ENCODE results near the gene EDDM3A. TPM values are rescaled to one million over a fixed set of nuclear protein-coding genes. Genes with fewer than 3 reads are reported as not detected.
"Not testable (repeated sequence)": the region's sequence is repeated elsewhere in the genome, so short reads cannot be mapped to it uniquely, and the experiment has no call there.

EDDM3A gene
- total RNA-seq, 1 experiment from 2014 or later = not detected

GRCh38 chr14:20734430-20734806, 11.3 kb upstream of the EDDM3A start:
- Histone ChIP-seq H3K9me3 (ENCODE audit: insufficient read depth, low read depth) (no peaks in the 10 kb centered on the region), H2AFZ (no peak overlapping the region), H3K79me2 (ENCODE audit: low read depth) (no peaks in the 10 kb centered on the region), H3K27me3 (ENCODE audit: insufficient read depth, low read depth) (no peaks in the 10 kb centered on the region), H3K4me3 (no peak overlapping the region), H3K36me3 (ENCODE audit: low read depth) (no peaks in the 10 kb centered on the region), H4K20me1 (ENCODE audit: insufficient read depth) (no peaks in the 10 kb centered on the region), H3F3A (ENCODE audit: insufficient read depth, low read depth) (no peaks in the 10 kb centered on the region), H3K4me2 (no peak overlapping the region), H3K27ac (no peak overlapping the region), H3K4me1 (replicated peaks; ENCODE audit: insufficient read depth) (no peaks in the 10 kb centered on the region), H3K9me2 (ENCODE audit: insufficient read depth) (no peaks in the 10 kb centered on the region)
- DNase-seq = no peak
- intact Hi-C loops (cut with micrococcal nuclease; ENCODE audit: unreplicated experiment) = no loop called here
- CTCF ChIA-PET = no interaction called here
- POLR2A ChIA-PET (ENCODE audit: unreplicated experiment) = interaction anchor here (0.6 kb wide), 1 partner anchor 21 kb away, joined by 4 read pairs; no protein-coding TSS in a partner anchor
- BruUV-seq (replicated peaks) = no TSS peak
- no peak for TF ChIP-seq EZH2 (IDR thresholded peaks at IDR 0.05; ENCODE audit: low read depth)

- H3K4me2 ChIP-seq; intact Hi-C loops (cut with micrococcal nuclease; ENCODE audit: unreplicated experiment); H3K4me3 ChIP-seq; H3K36me3 ChIP-seq (ENCODE audit: low read depth); H3K9me3 ChIP-seq (ENCODE audit: insufficient read depth, low read depth); H2AFZ ChIP-seq; H3F3A ChIP-seq (ENCODE audit: insufficient read depth, low read depth); POLR2A ChIA-PET (ENCODE audit: unreplicated experiment); H3K27me3 ChIP-seq (ENCODE audit: insufficient read depth, low read depth); H3K27ac ChIP-seq; H3K4me1 ChIP-seq (replicated peaks; ENCODE audit: insufficient read depth); BruUV-seq (replicated peaks); DNase-seq; H3K9me2 ChIP-seq (ENCODE audit: insufficient read depth); H3K79me2 ChIP-seq (ENCODE audit: low read depth); H4K20me1 ChIP-seq (ENCODE audit: insufficient read depth): not testable (repeated sequence)
- CTCF ChIA-PET = interaction anchor here (0.6 kb wide), 1 partner anchor 106 kb away, joined by 4 read pairs; no protein-coding TSS in a partner anchor
Measured at GRCh38 chr14:20738292-20738691, 7.4 kb upstream of the EDDM3A start.

- intact Hi-C loops (cut with micrococcal nuclease; ENCODE audit: unreplicated experiment) = loop anchor here (1.0 kb wide), 1 partner anchor 35 kb away; no protein-coding TSS in a partner anchor
- Histone ChIP-seq H3K27me3 (ENCODE audit: insufficient read depth, low read depth) (no peaks in the 10 kb centered on the region), H3K36me3 (ENCODE audit: low read depth) (no peaks in the 10 kb centered on the region), H4K20me1 (ENCODE audit: insufficient read depth) (no peaks in the 10 kb centered on the region), H3K27ac (no peak overlapping the region), H3K4me1 (replicated peaks; ENCODE audit: insufficient read depth) (peaks cover 7% of the 10 kb centered on the region; the same call in 1 of the 2 replicates), H3K9me3 (ENCODE audit: insufficient read depth, low read depth) (no peaks in the 10 kb centered on the region), H3K4me3 (no peak overlapping the region), H3K79me2 (ENCODE audit: low read depth) (no peaks in the 10 kb centered on the region), H3F3A (ENCODE audit: insufficient read depth, low read depth) (no peaks in the 10 kb centered on the region), H2AFZ (no peak overlapping the region), H3K9me2 (ENCODE audit: insufficient read depth) (no peaks in the 10 kb centered on the region), H3K4me2 (no peak overlapping the region)
- ChIA-PET CTCF (no interaction called here), POLR2A (ENCODE audit: unreplicated experiment) (interaction anchor here (0.6 kb wide), 1 partner anchor 489 kb away, joined by 10 read pairs; no protein-coding TSS in a partner anchor)
- TF ChIP-seq CTCF (conservative IDR thresholded peaks at IDR 0.05) = no peak
- TF ChIP-seq EZH2 (IDR thresholded peaks at IDR 0.05; ENCODE audit: low read depth) = no peak
- BruUV-seq (replicated peaks) = no TSS peak
- peak in 1 of 2 experiments; percentile 9 for DNase-seq
Measured at GRCh38 chr14:20742132-20742531, 3.6 kb upstream of the EDDM3A start.

GRCh38 chr14:20743556-20743955, 2.1 kb upstream of the EDDM3A start:
- Histone ChIP-seq H3K4me3 (no peak overlapping the region), H3K9me2 (ENCODE audit: insufficient read depth) (no peaks in the 10 kb centered on the region), H3K4me2 (no peak overlapping the region), H3K4me1 (replicated peaks; ENCODE audit: insufficient read depth) (peaks cover 7% of the 10 kb centered on the region; the same call in 1 of the 2 replicates), H3K27ac (no peak overlapping the region), H3K36me3 (ENCODE audit: low read depth) (no peaks in the 10 kb centered on the region), H3F3A (ENCODE audit: insufficient read depth, low read depth) (no peaks in the 10 kb centered on the region), H3K27me3 (ENCODE audit: insufficient read depth, low read depth) (no peaks in the 10 kb centered on the region), H3K9me3 (ENCODE audit: insufficient read depth, low read depth) (no peaks in the 10 kb centered on the region), H3K79me2 (ENCODE audit: low read depth) (no peaks in the 10 kb centered on the region), H4K20me1 (ENCODE audit: insufficient read depth) (no peaks in the 10 kb centered on the region), H2AFZ (no peak overlapping the region)
- ChIA-PET CTCF (interaction anchor here (0.7 kb wide), 1 partner anchor 96 kb away, joined by 6 read pairs; no protein-coding TSS in a partner anchor), POLR2A (ENCODE audit: unreplicated experiment) (interaction anchor here (1.0 kb wide), 1 partner anchor 35 kb away, joined by 3 read pairs; no protein-coding TSS in a partner anchor)
- intact Hi-C loops (cut with micrococcal nuclease; ENCODE audit: unreplicated experiment) = no loop called here
- no TSS peak for BruUV-seq (replicated peaks)
- DNase-seq = peak; percentile 8 to 66
- TF ChIP-seq CTCF (conservative IDR thresholded peaks at IDR 0.05) (no peak), EZH2 (IDR thresholded peaks at IDR 0.05; ENCODE audit: low read depth) (no peak)

All from PC-9 (cell line).